ENCODE measurements around the gene GMPPA. TPM values are rescaled to one million over a fixed set of nuclear protein-coding genes. Genes with fewer than 3 reads are reported as not detected.

The GMPPA gene
- total RNA-seq, 4 donors from 2014 or later = 18.1 to 31.1 (median 26.4) TPM

DNA sequence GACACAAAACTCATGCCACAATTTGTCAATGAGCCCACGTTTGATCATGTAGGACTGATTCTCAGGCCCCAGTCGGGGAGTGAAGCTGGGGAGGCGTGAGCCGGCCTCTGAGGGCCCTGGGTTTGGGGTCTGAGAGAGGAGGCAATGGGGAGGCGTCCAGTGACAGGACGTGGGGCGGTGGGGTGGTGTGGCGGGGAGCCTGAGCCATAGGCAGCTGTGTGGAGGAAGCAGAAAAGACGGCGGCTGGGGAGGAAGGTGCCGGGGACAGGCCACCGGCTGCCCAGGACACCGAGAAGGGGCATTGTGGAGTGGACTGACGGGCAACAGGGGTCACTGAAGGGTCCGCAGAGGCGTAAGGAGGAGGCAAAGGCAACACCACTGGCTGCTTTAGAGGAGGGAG, 37.7 kb downstream of the GMPPA start:
- peaks cover under 1 to 20% (median 3%) of the 10 kb centered on the region in 3 donors for H3K4me1 ChIP-seq
- peaks cover 5 to 30% (median 12%) of the 10 kb centered on the region in 3 donors for H3K36me3 ChIP-seq
- peaks cover 0 to 70% (median 0%) of the 10 kb centered on the region in 4 donors for H3K27me3 ChIP-seq
- H3K27ac ChIP-seq = no peak overlapping the region
- no peaks in the 10 kb centered on the region for H3K9me3 ChIP-seq
- TF ChIP-seq POLR2A (IDR thresholded peaks at IDR 0.05) = no peak
- TF ChIP-seq, protein P1, sequence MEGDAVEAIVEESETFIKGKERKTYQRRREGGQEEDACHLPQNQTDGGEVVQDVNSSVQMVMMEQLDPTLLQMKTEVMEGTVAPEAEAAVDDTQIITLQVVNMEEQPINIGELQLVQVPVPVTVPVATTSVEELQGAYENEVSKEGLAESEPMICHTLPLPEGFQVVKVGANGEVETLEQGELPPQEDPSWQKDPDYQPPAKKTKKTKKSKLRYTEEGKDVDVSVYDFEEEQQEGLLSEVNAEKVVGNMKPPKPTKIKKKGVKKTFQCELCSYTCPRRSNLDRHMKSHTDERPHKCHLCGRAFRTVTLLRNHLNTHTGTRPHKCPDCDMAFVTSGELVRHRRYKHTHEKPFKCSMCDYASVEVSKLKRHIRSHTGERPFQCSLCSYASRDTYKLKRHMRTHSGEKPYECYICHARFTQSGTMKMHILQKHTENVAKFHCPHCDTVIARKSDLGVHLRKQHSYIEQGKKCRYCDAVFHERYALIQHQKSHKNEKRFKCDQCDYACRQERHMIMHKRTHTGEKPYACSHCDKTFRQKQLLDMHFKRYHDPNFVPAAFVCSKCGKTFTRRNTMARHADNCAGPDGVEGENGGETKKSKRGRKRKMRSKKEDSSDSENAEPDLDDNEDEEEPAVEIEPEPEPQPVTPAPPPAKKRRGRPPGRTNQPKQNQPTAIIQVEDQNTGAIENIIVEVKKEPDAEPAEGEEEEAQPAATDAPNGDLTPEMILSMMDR (IDR thresholded peaks at IDR 0.05) = no peak
- WGBS, 2 donors = 72 to 81% methylated on average over 11 to 12 of the region's 16 CpGs
- DNase-seq = no peak
- intact Hi-C loops (cut with DNase I) = loop anchor here (5.0 kb wide), 1 partner anchor 106 kb away; no protein-coding TSS in a partner anchor
- no peak overlapping the region for H3K4me3 ChIP-seq

DNA sequence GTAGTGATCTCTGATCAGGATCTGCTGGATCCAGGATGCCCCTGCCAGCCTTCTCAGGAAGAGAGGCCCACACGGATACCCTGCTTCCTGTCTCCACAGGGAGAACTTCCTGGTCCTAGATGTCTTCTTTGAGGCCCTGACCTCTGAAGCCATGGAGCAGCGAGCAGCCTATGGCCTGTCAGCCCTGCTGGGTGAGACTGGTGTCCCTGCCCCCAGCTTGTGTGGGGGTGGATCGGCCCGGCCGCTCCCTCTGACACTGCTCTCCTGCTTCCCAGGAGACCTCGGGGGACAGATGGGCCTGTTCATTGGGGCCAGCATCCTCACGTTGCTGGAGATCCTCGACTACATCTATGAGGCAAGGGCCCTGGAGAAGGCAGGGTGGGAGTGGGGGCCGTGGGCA, 38.3 kb downstream of the GMPPA start:
- Histone ChIP-seq H3K4me1 (peaks cover 6 to 26% (median 9%) of the 10 kb centered on the region in 3 donors), H3K27me3 (peaks cover 0 to 69% (median 0%) of the 10 kb centered on the region in 4 donors), H3K4me3 (no peak overlapping the region), H3K36me3 (peaks cover 5 to 33% (median 12%) of the 10 kb centered on the region in 3 donors), H3K27ac (no peak overlapping the region), H3K9me3 (no peaks in the 10 kb centered on the region)
- 60% methylated on average over 1 of the region's 9 CpGs; no CpG with 5 or more reads in 1 of the 2 donors for WGBS, 2 donors
- no peak for DNase-seq
- intact Hi-C loops (cut with DNase I) = loop anchor here (5.0 kb wide), 1 partner anchor 105 kb away; no protein-coding TSS in a partner anchor
- no peak for TF ChIP-seq POLR2A (IDR thresholded peaks at IDR 0.05)
- TF ChIP-seq, protein P1 (IDR thresholded peaks at IDR 0.05) = no peak

DNA sequence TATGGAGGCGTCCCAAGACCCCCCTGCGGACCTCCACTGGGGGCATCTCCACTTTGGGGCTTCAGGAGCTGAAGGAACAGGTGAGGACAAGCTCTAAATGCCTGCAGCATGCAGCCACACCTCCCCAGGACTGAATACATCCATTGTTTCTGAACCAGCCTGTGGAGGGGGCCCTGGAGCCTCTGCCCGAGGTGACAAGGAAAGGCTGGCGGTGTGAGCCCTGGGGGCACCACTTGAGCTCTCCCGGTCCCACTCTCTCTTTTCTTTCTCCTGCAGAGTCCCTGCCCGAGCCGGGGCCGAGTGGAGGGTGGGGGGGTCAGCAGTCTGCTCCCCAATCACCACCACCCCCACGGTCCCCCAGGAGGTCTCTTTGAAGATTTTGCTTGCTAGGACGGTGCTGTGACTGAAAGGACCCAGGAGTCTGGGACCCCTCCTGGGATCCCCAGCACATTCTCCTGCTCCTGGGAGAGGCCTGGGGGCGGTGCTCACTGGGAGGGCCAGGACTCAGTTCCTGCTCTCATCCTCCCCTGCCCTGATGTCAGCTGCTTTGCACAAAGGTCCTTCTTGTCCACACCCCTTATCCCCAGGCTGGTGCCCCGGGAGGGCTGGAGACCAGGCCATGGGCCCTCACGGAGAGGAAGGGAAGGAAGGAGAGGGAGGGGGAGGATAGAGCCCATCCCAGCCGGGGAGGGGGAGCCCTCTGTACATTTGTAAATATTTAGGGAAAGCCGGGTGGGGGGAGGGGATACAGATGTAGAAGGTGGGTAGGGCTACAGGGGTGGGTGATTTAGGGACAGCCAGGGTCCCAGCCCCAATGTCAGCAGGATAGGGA, 39.2 kb downstream of the GMPPA start:
- 32 to 47% methylated on average over 3 to 5 of the region's 15 CpGs for WGBS, 2 donors
- no peak overlapping the region for H3K4me3 ChIP-seq
- H3K36me3 ChIP-seq = peaks cover 5 to 33% (median 12%) of the 10 kb centered on the region in 3 donors
- H3K27me3 ChIP-seq = peaks cover 0 to 62% (median 0%) of the 10 kb centered on the region in 4 donors
- H3K4me1 ChIP-seq = peaks cover 13 to 35% (median 18%) of the 10 kb centered on the region in 3 donors
- intact Hi-C loops (cut with DNase I) = loop anchor here (5.0 kb wide), 1 partner anchor 104 kb away; no protein-coding TSS in a partner anchor
- TF ChIP-seq, protein P1 (IDR thresholded peaks at IDR 0.05) = no peak
- no peak for TF ChIP-seq POLR2A (IDR thresholded peaks at IDR 0.05)
- no peaks in the 10 kb centered on the region for H3K9me3 ChIP-seq
- H3K27ac ChIP-seq = no peak overlapping the region
- no peak for DNase-seq

DNA sequence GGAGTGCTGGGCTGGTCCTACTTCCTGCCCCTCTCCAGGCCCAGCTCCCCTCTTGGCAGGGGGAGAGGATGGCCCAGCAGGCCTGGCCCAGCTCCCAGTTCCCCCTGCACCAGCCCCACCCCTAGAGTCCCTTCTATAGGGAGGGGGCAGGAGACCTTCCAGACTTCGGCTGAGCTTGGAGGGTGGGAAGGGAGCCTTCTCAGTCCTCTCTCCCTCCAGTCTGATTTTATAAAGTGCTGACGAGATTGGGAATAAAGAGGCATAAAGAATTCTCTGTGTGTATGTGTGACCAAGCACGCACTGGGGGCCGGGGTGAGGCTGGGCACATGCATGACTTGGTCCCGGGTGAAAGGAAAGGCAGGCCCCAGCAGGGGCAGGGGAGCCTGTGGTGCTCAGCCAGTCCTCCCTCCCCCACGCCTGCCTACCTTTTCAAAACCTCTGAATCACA, 39.8 kb downstream of the GMPPA start:
- no peaks in the 10 kb centered on the region for H3K9me3 ChIP-seq
- peaks cover 13 to 41% (median 18%) of the 10 kb centered on the region in 3 donors for H3K4me1 ChIP-seq
- intact Hi-C loops (cut with DNase I) = loop anchor here (5.0 kb wide), 1 partner anchor 104 kb away; no protein-coding TSS in a partner anchor
- no peak overlapping the region for H3K27ac ChIP-seq
- H3K27me3 ChIP-seq = peaks cover 0 to 55% (median 0%) of the 10 kb centered on the region in 4 donors
- peaks cover 5 to 33% (median 12%) of the 10 kb centered on the region in 3 donors for H3K36me3 ChIP-seq
- WGBS, 2 donors = 7 to 43% methylated on average over 4 to 6 of the region's 6 CpGs
- TF ChIP-seq, protein P1 (IDR thresholded peaks at IDR 0.05) = no peak
- TF ChIP-seq POLR2A (IDR thresholded peaks at IDR 0.05) = no peak
- H3K4me3 ChIP-seq = no peak overlapping the region
- no peak for DNase-seq
